Measurements from ENCODE around the gene GPR4. TPM values are rescaled to one million over a fixed set of nuclear protein-coding genes. Genes with fewer than 3 reads are reported as not detected.

The GPR4 gene
- total RNA-seq, 1 experiment from 2014 or later = 0.23 TPM

- DNase-seq (ENCODE audit: low read depth, low spot score) = no peak
- no peak for ATAC-seq
- TF ChIP-seq TCF7L2 (IDR thresholded peaks at IDR 0.05; ENCODE audit: low read depth, low read length) = no peak
- no peak for TF ChIP-seq SIN3A (IDR thresholded peaks at IDR 0.05; ENCODE audit: borderline replicate concordance, insufficient read depth, low read depth, low read length)
- TF ChIP-seq REST (IDR thresholded peaks at IDR 0.05; ENCODE audit: insufficient read depth in 1 of 2, low read depth in 2 of 2, low read length in 1 of 2) = no peak
- TF ChIP-seq CTCF (IDR thresholded peaks at IDR 0.05) = no peak
- no peak for TF ChIP-seq POLR2AphosphoS5 (IDR thresholded peaks at IDR 0.05; ENCODE audit: low read depth, low read length)
- Histone ChIP-seq H3K27ac (ENCODE audit: low read length) (no peak overlapping the region), H3K4me3 (ENCODE audit: low read depth in 2 of 2, low read length in 2 of 2) (no peak overlapping the region), H3K27me3 (ENCODE audit: control insufficient read depth, insufficient read depth, low read length) (no peaks in the 10 kb centered on the region; the same call in 1 of the 2 replicates), H3K36me3 (ENCODE audit: control insufficient read depth, insufficient read depth, low read length) (no peaks in the 10 kb centered on the region), H3K4me1 (ENCODE audit: control insufficient read depth, insufficient read depth, low read length) (peaks cover 3% of the 10 kb centered on the region; the same call in 1 of the 2 replicates), H3K9me3 (ENCODE audit: control insufficient read depth, insufficient read depth, low read depth, low read length) (no peaks in the 10 kb centered on the region)
- intact Hi-C loops (cut with micrococcal nuclease; ENCODE audit: unreplicated experiment) (no loop called here), in situ Hi-C loops (cut with HindIII; ENCODE audit: low pct_unique_long_range_greater_than_20kb, low sequenced_read_pairs) (no loop called here)
- ChIA-PET CTCF (no interaction called here), POLR2A (no interaction called here)
- BruUV-seq (replicated peaks) = no TSS peak
Measured at GRCh38 chr19:45595814-45596213, 6.2 kb downstream of the GPR4 start.

GRCh38 chr19:45593520-45593919 is 8.5 kb downstream of the GPR4 start:
- H3K9me3 ChIP-seq (ENCODE audit: control insufficient read depth, insufficient read depth, low read depth, low read length) = no peaks in the 10 kb centered on the region
- in situ Hi-C loops (cut with HindIII; ENCODE audit: low pct_unique_long_range_greater_than_20kb, low sequenced_read_pairs) = no loop called here
- DNase-seq (ENCODE audit: low read depth, low spot score) = no peak
- no peaks in the 10 kb centered on the region for H3K27me3 ChIP-seq (ENCODE audit: control insufficient read depth, insufficient read depth, low read length)
- TF ChIP-seq POLR2AphosphoS5 (IDR thresholded peaks at IDR 0.05; ENCODE audit: low read depth, low read length) (no peak), SIN3A (IDR thresholded peaks at IDR 0.05; ENCODE audit: borderline replicate concordance, insufficient read depth, low read depth, low read length) (no peak), TCF7L2 (IDR thresholded peaks at IDR 0.05; ENCODE audit: low read depth, low read length) (no peak), REST (IDR thresholded peaks at IDR 0.05; ENCODE audit: insufficient read depth in 1 of 2, low read depth in 2 of 2, low read length in 1 of 2) (no peak), CTCF (IDR thresholded peaks at IDR 0.05) (no peak)
- no TSS peak for BruUV-seq (replicated peaks)
- H3K4me1 ChIP-seq (ENCODE audit: control insufficient read depth, insufficient read depth, low read length) = peaks cover under 1% of the 10 kb centered on the region; the same call in 1 of the 2 replicates
- intact Hi-C loops (cut with micrococcal nuclease; ENCODE audit: unreplicated experiment) = no loop called here
- no peak overlapping the region for H3K4me3 ChIP-seq (ENCODE audit: low read depth in 2 of 2, low read length in 2 of 2)
- no peaks in the 10 kb centered on the region for H3K36me3 ChIP-seq (ENCODE audit: control insufficient read depth, insufficient read depth, low read length)
- ATAC-seq = no peak
- no peak overlapping the region for H3K27ac ChIP-seq (ENCODE audit: low read length)
- CTCF ChIA-PET = no interaction called here
- POLR2A ChIA-PET = no interaction called here
